HepG2 (cell line): ENCODE measurements around the gene OBSL1. TPM values are rescaled to one million over a fixed set of nuclear protein-coding genes. Genes with fewer than 3 reads are reported as not detected.

Experiments used
- BRCA1 ChIP-seq: sonication (generic); formaldehyde crosslinking; IDR thresholded peaks from 2 replicates; pipeline ENCODE4 v1.4.0; 2020; ENCODE audit warnings: missing genetic modification reagents
- IKZF5 ChIP-seq: IDR thresholded peaks from 2 replicates; pipeline ENCODE4 v1.6.1; 2018; ENCODE audit warnings: missing genetic modification reagents, mild to moderate bottlenecking, missing compliant biosample characterization
- JUNB ChIP-seq: sonication (generic); formaldehyde crosslinking; IDR thresholded peaks from 2 replicates; pipeline ENCODE4 v1.8.0; 2022; ENCODE audit warnings: missing genetic modification reagents, mild to moderate bottlenecking, borderline replicate concordance
- SMAD3 ChIP-seq: sonication (generic); formaldehyde crosslinking; IDR thresholded peaks from 2 replicates; pipeline ENCODE4 v1.4.0; 2020; ENCODE audit warnings: missing genetic modification reagents
- ZBTB33 ChIP-seq: sonication (generic); formaldehyde crosslinking; IDR thresholded peaks from 2 replicates; pipeline ENCODE4 v1.4.0; 2020; ENCODE audit warnings: missing genetic modification reagents
- polyA plus RNA-seq, 8 experiments: library from polyadenylated mRNA; depleted of rRNA in 3 of 8; stranded (reverse) in 7 of 8; unstranded in 1 of 8; fragments of >200 nt; fragmentation: Illumina TruSeq in 4 of 8; extraction: Trizol in 4 of 8; gene quantifications; 2 replicates each; pipeline versions ENCODE4 v1.2.1 to v1.2.3, GENCODE V29; 2011 to 2016; ENCODE audit warnings: low read depth in 4 of 8, missing spikeins in 1 of 8, mixed read lengths in 1 of 8; ENCODE audit not compliant: insufficient read depth in 1 of 8
- total RNA-seq, 5 experiments: library from RNA; depleted of rRNA; stranded (reverse); fragments of >200 nt; fragmentation: Illumina TruSeq; extraction: Trizol; gene quantifications; 2 replicates each; pipeline ENCODE4 v1.2.3, GENCODE V29; 2016; ENCODE audit warnings: low read depth in 1 of 5
- TF ChIP-seq, protein P1 (sequence below): sonication (generic); formaldehyde crosslinking; IDR thresholded peaks from 2 replicates; pipeline ENCODE4 v1.8.1; 2023; ENCODE audit warnings: mild to moderate bottlenecking, inconsistent platforms, moderate library complexity, missing genetic modification reagents, borderline replicate concordance
- TF ChIP-seq, protein P2 (sequence below): sonication (generic); formaldehyde crosslinking; IDR thresholded peaks from 2 replicates; pipeline ENCODE4 v1.4.0; 2020; ENCODE audit warnings: mild to moderate bottlenecking, missing genetic modification reagents
- TF ChIP-seq, protein P3 (sequence below): sonication (generic); formaldehyde crosslinking; IDR thresholded peaks from 2 replicates; pipeline ENCODE4 v1.4.0; 2020; ENCODE audit warnings: missing genetic modification reagents

The OBSL1 gene
- total and polyA plus RNA-seq, 2 of the 13 experiments (the other 11 are each of a cell fraction or from before 2014, with no cell fraction given), result 86.7 to 218 TPM

DNA sequence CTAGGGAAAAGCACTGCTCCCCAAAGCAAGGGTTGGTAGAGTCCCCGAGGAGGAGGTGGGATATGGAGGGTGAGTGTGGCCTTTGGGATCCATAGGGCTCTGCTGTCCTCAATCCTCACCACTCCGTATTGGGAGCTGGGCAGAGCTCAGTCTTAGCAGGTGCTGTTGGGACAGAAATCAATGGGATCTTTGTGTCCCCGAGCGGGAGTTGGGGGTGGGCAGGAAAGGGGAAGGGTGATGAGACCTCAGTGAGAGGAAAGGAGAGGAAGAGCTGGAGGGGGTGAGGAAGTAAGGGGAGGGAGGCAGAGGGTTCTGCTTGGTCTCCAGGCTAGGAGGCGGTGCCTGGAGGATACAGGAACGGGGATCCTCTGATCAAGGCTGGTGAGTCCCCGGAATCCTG is 54.5 kb downstream of the OBSL1 start (continued):
- TF ChIP-seq ZBTB33 (CRISPR knock-in tag) (no peak), SMAD3 (CRISPR knock-in tag) (no peak), JUNB (CRISPR knock-in tag) (no peak), BRCA1 (CRISPR knock-in tag) (no peak), IKZF5 (CRISPR knock-in tag) (no peak)
- TF ChIP-seq, protein P1, sequence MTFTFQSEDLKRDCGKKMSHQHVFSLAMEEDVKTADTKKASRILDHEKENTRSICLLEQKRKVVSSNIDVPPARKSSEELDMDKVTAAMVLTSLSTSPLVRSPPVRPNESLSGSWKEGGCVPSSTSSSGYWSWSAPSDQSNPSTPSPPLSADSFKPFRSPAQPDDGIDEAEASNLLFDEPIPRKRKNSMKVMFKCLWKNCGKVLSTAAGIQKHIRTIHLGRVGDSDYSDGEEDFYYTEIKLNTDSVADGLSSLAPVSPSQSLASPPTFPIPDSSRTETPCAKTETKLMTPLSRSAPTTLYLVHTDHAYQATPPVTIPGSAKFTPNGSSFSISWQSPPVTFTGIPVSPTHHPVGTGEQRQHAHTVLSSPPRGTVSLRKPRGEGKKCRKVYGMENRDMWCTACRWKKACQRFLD, result no peak
- TF ChIP-seq, protein P2, sequence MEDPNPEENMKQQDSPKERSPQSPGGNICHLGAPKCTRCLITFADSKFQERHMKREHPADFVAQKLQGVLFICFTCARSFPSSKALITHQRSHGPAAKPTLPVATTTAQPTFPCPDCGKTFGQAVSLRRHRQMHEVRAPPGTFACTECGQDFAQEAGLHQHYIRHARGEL (CRISPR knock-in tag), result no peak
- TF ChIP-seq, protein P3, sequence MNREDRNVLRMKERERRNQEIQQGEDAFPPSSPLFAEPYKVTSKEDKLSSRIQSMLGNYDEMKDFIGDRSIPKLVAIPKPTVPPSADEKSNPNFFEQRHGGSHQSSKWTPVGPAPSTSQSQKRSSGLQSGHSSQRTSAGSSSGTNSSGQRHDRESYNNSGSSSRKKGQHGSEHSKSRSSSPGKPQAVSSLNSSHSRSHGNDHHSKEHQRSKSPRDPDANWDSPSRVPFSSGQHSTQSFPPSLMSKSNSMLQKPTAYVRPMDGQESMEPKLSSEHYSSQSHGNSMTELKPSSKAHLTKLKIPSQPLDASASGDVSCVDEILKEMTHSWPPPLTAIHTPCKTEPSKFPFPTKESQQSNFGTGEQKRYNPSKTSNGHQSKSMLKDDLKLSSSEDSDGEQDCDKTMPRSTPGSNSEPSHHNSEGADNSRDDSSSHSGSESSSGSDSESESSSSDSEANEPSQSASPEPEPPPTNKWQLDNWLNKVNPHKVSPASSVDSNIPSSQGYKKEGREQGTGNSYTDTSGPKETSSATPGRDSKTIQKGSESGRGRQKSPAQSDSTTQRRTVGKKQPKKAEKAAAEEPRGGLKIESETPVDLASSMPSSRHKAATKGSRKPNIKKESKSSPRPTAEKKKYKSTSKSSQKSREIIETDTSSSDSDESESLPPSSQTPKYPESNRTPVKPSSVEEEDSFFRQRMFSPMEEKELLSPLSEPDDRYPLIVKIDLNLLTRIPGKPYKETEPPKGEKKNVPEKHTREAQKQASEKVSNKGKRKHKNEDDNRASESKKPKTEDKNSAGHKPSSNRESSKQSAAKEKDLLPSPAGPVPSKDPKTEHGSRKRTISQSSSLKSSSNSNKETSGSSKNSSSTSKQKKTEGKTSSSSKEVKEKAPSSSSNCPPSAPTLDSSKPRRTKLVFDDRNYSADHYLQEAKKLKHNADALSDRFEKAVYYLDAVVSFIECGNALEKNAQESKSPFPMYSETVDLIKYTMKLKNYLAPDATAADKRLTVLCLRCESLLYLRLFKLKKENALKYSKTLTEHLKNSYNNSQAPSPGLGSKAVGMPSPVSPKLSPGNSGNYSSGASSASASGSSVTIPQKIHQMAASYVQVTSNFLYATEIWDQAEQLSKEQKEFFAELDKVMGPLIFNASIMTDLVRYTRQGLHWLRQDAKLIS (CRISPR knock-in tag), result no peak
- TF ChIP-seq, all 625 proteins: peak for 0
